ENCODE data around the gene RGS7BP. TPM values are rescaled to one million over a fixed set of nuclear protein-coding genes. Genes with fewer than 3 reads are reported as not detected.

RGS7BP gene
- total and polyA plus RNA-seq, 10 of the 15 experiments (the other 5 are each of a cell fraction or from before 2014, with no cell fraction given) = not detected

DNA sequence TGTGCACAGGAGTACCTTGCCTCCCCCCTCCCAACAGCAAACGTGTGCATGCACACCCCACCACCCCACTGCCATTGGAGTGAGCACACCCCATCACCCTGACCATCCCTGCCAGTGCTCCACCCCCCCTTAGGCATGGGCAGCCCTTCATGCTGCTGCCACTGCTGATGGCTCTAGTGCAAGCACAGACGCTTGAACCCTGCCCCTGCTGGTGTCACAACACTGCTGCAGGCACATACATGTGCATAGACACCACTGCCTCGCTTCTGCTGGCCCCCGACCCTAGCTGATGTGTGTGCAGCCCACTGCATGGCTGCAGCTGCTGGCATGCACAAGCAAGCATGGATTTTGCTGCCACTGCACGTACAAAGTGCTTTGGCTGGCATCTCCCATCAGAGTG lies 16.0 kb upstream of the RGS7BP start:
- no peak overlapping the region for H3K9ac ChIP-seq (ENCODE audit: control insufficient read depth, insufficient read depth, low read length)
- H3K27me3 ChIP-seq (replicated peaks in 1 of 2; ENCODE audit: control insufficient read depth in 2 of 2, insufficient read depth in 2 of 2, low read length in 1 of 2) = no peaks in the 10 kb centered on the region
- H3K79me2 ChIP-seq (ENCODE audit: control insufficient read depth, insufficient read depth, low read length) = no peaks in the 10 kb centered on the region
- intact Hi-C loops (cut with micrococcal nuclease; ENCODE audit: unreplicated experiment) = no loop called here
- in situ Hi-C loops (cut with MboI) = no loop called here
- no peak overlapping the region for H2AFZ ChIP-seq (ENCODE audit: control insufficient read depth, low read depth, low read length)
- DNase-seq (ENCODE audit: low read depth, low spot score) (no peak), ATAC-seq (no peak; the same call in 2 of the 3 replicates), FAIRE-seq (no peak)
- no peaks in the 10 kb centered on the region for H4K20me1 ChIP-seq (ENCODE audit: control insufficient read depth, insufficient read depth)
- H3K4me1 ChIP-seq (ENCODE audit: control insufficient read depth, insufficient read depth, low read length) = no peaks in the 10 kb centered on the region
- ChIA-PET POLR2A (no interaction called here), CTCF (no interaction called here), RAD21 (ENCODE audit: unreplicated experiment) (no interaction called here), SMC1A (ENCODE audit: uncharacterized antibody, unreplicated experiment) (no interaction called here)
- no TSS peak for BruUV-seq (replicated peaks)
- H3K4me2 ChIP-seq (ENCODE audit: control insufficient read depth, insufficient read depth) = no peak overlapping the region
- H3K27ac ChIP-seq (ENCODE audit: control insufficient read depth, insufficient read depth) = no peak overlapping the region
- WGBS (ENCODE audit: insufficient coverage, insufficient replicate concordance, low lambda C conversion rate, missing lambda C conversion rate) = 0% methylated on average over 5 of the region's 5 CpGs
- no peak overlapping the region for H3K4me3 ChIP-seq
- H3K36me3 ChIP-seq (ENCODE audit: control insufficient read depth in 2 of 2, insufficient read depth in 2 of 2, low read length in 1 of 2) = no peaks in the 10 kb centered on the region; a peak in 1 of 4 replicates
- no peaks in the 10 kb centered on the region for H3K9me3 ChIP-seq (replicated peaks; ENCODE audit: control insufficient read depth, insufficient read depth, low read length)
- TF ChIP-seq ZNF24 (IDR thresholded peaks at IDR 0.05) (no peak), NR2C1 (IDR thresholded peaks at IDR 0.05) (no peak), ZNF622 (IDR thresholded peaks at IDR 0.05) (no peak), SMAD1 (IDR thresholded peaks at IDR 0.05; ENCODE audit: low read depth, partially characterized antibody) (no peak), SP1 (IDR thresholded peaks at IDR 0.05; ENCODE audit: low read depth, low read length) (no peak), EZH2 (IDR thresholded peaks at IDR 0.05; ENCODE audit: borderline replicate concordance, control insufficient read depth, low read depth, low read length) (no peak), NFIC (IDR thresholded peaks at IDR 0.05; ENCODE audit: low read depth, low read length) (no peak), ZNF384 (IDR thresholded peaks at IDR 0.05; ENCODE audit: borderline replicate concordance, low read depth, low read length) (no peak), ZNF274 (IDR thresholded peaks at IDR 0.05; ENCODE audit: insufficient read depth, insufficient read length) (no peak), ASH2L (IDR thresholded peaks at IDR 0.05; ENCODE audit: borderline replicate concordance, low read depth) (no peak), POLR2AphosphoS2 (IDR thresholded peaks at IDR 0.05; ENCODE audit: low read depth, low read length) (no peak), PAX5 (IDR thresholded peaks at IDR 0.05; ENCODE audit: borderline replicate concordance, low read depth, low read length) (no peak), RAD51 (IDR thresholded peaks at IDR 0.05) (no peak), WRNIP1 (IDR thresholded peaks at IDR 0.05; ENCODE audit: borderline replicate concordance, low read depth, low read length) (no peak), EED (IDR thresholded peaks at IDR 0.05; ENCODE audit: low read depth) (no peak)
- TF ChIP-seq, protein P1, sequence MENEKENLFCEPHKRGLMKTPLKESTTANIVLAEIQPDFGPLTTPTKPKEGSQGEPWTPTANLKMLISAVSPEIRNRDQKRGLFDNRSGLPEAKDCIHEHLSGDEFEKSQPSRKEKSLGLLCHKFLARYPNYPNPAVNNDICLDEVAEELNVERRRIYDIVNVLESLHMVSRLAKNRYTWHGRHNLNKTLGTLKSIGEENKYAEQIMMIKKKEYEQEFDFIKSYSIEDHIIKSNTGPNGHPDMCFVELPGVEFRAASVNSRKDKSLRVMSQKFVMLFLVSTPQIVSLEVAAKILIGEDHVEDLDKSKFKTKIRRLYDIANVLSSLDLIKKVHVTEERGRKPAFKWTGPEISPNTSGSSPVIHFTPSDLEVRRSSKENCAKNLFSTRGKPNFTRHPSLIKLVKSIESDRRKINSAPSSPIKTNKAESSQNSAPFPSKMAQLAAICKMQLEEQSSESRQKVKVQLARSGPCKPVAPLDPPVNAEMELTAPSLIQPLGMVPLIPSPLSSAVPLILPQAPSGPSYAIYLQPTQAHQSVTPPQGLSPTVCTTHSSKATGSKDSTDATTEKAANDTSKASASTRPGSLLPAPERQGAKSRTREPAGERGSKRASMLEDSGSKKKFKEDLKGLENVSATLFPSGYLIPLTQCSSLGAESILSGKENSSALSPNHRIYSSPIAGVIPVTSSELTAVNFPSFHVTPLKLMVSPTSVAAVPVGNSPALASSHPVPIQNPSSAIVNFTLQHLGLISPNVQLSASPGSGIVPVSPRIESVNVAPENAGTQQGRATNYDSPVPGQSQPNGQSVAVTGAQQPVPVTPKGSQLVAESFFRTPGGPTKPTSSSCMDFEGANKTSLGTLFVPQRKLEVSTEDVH (IDR thresholded peaks at IDR 0.05; ENCODE audit: low read depth, partially characterized antibody) = no peak
- TF ChIP-seq, protein P2, sequence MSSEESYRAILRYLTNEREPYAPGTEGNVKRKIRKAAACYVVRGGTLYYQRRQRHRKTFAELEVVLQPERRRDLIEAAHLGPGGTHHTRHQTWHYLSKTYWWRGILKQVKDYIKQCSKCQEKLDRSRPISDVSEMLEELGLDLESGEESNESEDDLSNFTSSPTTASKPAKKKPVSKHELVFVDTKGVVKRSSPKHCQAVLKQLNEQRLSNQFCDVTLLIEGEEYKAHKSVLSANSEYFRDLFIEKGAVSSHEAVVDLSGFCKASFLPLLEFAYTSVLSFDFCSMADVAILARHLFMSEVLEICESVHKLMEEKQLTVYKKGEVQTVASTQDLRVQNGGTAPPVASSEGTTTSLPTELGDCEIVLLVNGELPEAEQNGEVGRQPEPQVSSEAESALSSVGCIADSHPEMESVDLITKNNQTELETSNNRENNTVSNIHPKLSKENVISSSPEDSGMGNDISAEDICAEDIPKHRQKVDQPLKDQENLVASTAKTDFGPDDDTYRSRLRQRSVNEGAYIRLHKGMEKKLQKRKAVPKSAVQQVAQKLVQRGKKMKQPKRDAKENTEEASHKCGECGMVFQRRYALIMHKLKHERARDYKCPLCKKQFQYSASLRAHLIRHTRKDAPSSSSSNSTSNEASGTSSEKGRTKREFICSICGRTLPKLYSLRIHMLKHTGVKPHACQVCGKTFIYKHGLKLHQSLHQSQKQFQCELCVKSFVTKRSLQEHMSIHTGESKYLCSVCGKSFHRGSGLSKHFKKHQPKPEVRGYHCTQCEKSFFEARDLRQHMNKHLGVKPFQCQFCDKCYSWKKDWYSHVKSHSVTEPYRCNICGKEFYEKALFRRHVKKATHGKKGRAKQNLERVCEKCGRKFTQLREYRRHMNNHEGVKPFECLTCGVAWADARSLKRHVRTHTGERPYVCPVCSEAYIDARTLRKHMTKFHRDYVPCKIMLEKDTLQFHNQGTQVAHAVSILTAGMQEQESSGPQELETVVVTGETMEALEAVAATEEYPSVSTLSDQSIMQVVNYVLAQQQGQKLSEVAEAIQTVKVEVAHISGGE (CRISPR knock-in tag; IDR thresholded peaks at IDR 0.05) = no peak
- TF ChIP-seq, protein P3, sequence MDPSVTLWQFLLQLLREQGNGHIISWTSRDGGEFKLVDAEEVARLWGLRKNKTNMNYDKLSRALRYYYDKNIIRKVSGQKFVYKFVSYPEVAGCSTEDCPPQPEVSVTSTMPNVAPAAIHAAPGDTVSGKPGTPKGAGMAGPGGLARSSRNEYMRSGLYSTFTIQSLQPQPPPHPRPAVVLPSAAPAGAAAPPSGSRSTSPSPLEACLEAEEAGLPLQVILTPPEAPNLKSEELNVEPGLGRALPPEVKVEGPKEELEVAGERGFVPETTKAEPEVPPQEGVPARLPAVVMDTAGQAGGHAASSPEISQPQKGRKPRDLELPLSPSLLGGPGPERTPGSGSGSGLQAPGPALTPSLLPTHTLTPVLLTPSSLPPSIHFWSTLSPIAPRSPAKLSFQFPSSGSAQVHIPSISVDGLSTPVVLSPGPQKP (IDR thresholded peaks at IDR 0.05; ENCODE audit: low read depth, low read length) = no peak
- TF ChIP-seq, protein P4, sequence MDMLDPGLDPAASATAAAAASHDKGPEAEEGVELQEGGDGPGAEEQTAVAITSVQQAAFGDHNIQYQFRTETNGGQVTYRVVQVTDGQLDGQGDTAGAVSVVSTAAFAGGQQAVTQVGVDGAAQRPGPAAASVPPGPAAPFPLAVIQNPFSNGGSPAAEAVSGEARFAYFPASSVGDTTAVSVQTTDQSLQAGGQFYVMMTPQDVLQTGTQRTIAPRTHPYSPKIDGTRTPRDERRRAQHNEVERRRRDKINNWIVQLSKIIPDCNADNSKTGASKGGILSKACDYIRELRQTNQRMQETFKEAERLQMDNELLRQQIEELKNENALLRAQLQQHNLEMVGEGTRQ (IDR thresholded peaks at IDR 0.05; ENCODE audit: borderline replicate concordance, low read depth, low read length) = no peak
